HG03520 (cell line): ENCODE measurements around the gene MREG.

Experiments
- ATAC-seq: cut with Tn5 transposase; IDR thresholded peaks from one replicate; pipeline ENCODE4 v1.9.1; 2021; ENCODE audit warnings: mild to moderate bottlenecking, moderate library complexity; ENCODE audit not compliant: unreplicated experiment

MREG gene

GRCh38 chr2:215899141-215900074 lies 113.9 kb downstream of the MREG start:
- ATAC-seq: no peak

- no peak for ATAC-seq
These were observed 115.0 kb downstream of the MREG start for GRCh38 chr2:215898363-215898762.

GRCh38 chr2:215896921-215897320 lies 116.4 kb downstream of the MREG start:
- no peak for ATAC-seq

GRCh38 chr2:215895330-215895729 lies 118.0 kb downstream of the MREG start:
- no peak for ATAC-seq
